Trophoblast cell (in vitro differentiated cells and primary cell): Measurements from ENCODE around the gene C12orf54.
A peak's percentile ranks its signal among the peaks of the same experiment; 100 is the strongest.

Experiments used
- DNase-seq, 2 donors: peaks; one replicate each; pipeline ENCODE4 v3.0.0-alpha.2; 2016
- H2AFZ ChIP-seq: 2 replicates; pipeline ENCODE4 v1.6.1; 2013; ENCODE audit warnings: low read length, moderate library complexity, mild to moderate bottlenecking; ENCODE audit not compliant: insufficient read depth, poor library complexity
- H2AK5ac ChIP-seq: 2 replicates; pipeline ENCODE4 v1.6.1; 2013; ENCODE audit warnings: mild to moderate bottlenecking, low read length
- H2BK120ac ChIP-seq: 2 replicates; pipeline ENCODE4 v1.6.1; 2013; ENCODE audit warnings: low read length, mild to moderate bottlenecking, moderate library complexity; ENCODE audit not compliant: insufficient read depth, poor library complexity
- H2BK12ac ChIP-seq: 2 replicates; pipeline ENCODE4 v1.6.1; 2013; ENCODE audit warnings: mild to moderate bottlenecking, low read length, moderate library complexity
- H2BK5ac ChIP-seq: 2 replicates; pipeline ENCODE4 v1.6.1; 2013; ENCODE audit warnings: low read length, low read depth, moderate library complexity, mild to moderate bottlenecking; ENCODE audit not compliant: poor library complexity
- H3K14ac ChIP-seq: 2 replicates; pipeline ENCODE4 v1.6.1; 2013; ENCODE audit warnings: mild to moderate bottlenecking, low read length
- H3K18ac ChIP-seq: 2 replicates; pipeline ENCODE4 v1.6.1; 2013; ENCODE audit warnings: mild to moderate bottlenecking, low read length
- H3K23ac ChIP-seq: 2 replicates; pipeline ENCODE4 v1.6.1; 2013; ENCODE audit warnings: low read length
- H3K27ac ChIP-seq: 2 replicates; pipeline ENCODE4 v1.5.1; 2013; ENCODE audit warnings: low read depth, mild to moderate bottlenecking, inconsistent platforms, low read length, moderate library complexity
- H3K27me3 ChIP-seq: 2 replicates; pipeline ENCODE4 v1.6.1; 2013; ENCODE audit warnings: inconsistent platforms, mild to moderate bottlenecking, low read length, moderate library complexity; ENCODE audit not compliant: insufficient read depth
- H3K36me3 ChIP-seq, 2 experiments: 1 replicate in 1 of 2; 2 replicates in 1 of 2; pipeline ENCODE4 v1.6.1; 2013; ENCODE audit warnings: low read length in 2 of 2, mild to moderate bottlenecking in 2 of 2, moderate library complexity in 1 of 2; ENCODE audit not compliant: insufficient read depth in 2 of 2, control insufficient read depth in 1 of 2
- H3K4ac ChIP-seq: 2 replicates; pipeline ENCODE4 v1.6.1; 2013; ENCODE audit warnings: low read depth, mild to moderate bottlenecking, low read length, moderate library complexity
- H3K4me1 ChIP-seq, 2 experiments: 1 replicate in 1 of 2; 2 replicates in 1 of 2; pipeline ENCODE4 v1.6.1; 2013; ENCODE audit warnings: low read length in 2 of 2, mild to moderate bottlenecking in 2 of 2, moderate library complexity in 1 of 2; ENCODE audit not compliant: insufficient read depth in 2 of 2, control insufficient read depth in 1 of 2
- H3K4me2 ChIP-seq: 2 replicates; pipeline ENCODE4 v1.6.1; 2013; ENCODE audit warnings: inconsistent platforms, mild to moderate bottlenecking, low read length, moderate library complexity
- H3K4me3 ChIP-seq: 2 replicates; pipeline ENCODE4 v1.5.1; 2013; ENCODE audit warnings: mild to moderate bottlenecking, low read depth, low read length, inconsistent platforms
- H3K79me1 ChIP-seq: one replicate; pipeline ENCODE4 v1.6.1; 2013; ENCODE audit warnings: low read length
- H3K79me2 ChIP-seq: 2 replicates; pipeline ENCODE4 v1.6.1; 2013; ENCODE audit warnings: low read length, mild to moderate bottlenecking; ENCODE audit not compliant: control insufficient read depth, insufficient read depth, poor library complexity
- H3K9ac ChIP-seq: 2 replicates; pipeline ENCODE4 v1.6.1; 2013; ENCODE audit warnings: mild to moderate bottlenecking, low read length
- H3K9me3 ChIP-seq: 2 replicates; pipeline ENCODE4 v1.6.1; 2013; ENCODE audit warnings: low read depth, mild to moderate bottlenecking, control low read depth, inconsistent platforms, low read length; ENCODE audit not compliant: insufficient read depth
- H4K12ac ChIP-seq: 2 replicates; pipeline ENCODE4 v1.6.1; 2013; ENCODE audit warnings: low read depth, mild to moderate bottlenecking, low read length, moderate library complexity
- H4K8ac ChIP-seq: 2 replicates; pipeline ENCODE4 v1.6.1; 2013; ENCODE audit warnings: low read depth, mild to moderate bottlenecking, low read length, moderate library complexity
- H4K91ac ChIP-seq: one replicate; pipeline ENCODE4 v1.6.1; 2013; ENCODE audit warnings: low read depth, mild to moderate bottlenecking, low read length, moderate library complexity
- WGBS: extraction: QIAGEN DNeasy Blood & Tissue Kit; methylation state at CpG from one replicate; pipeline ENCODE4 v1.1.7; 2013; ENCODE audit warnings: missing lambda C conversion rate; ENCODE audit not compliant: insufficient read length, insufficient coverage; ENCODE audit errors: extremely low coverage; 5-methylcytosine and 5-hydroxymethylcytosine counted together

Gene C12orf54

GRCh38 chr12:48525332-48525731 lies 43.0 kb downstream of the C12orf54 start, which contains the start of gene OR8S1:
OR8S1 (plus strand) TSS chr12:48525632; CDS start chr12:48525632, 0 bp downstream.
- no peak for DNase-seq
- H2AFZ ChIP-seq: no peak within 1 kb of the TSS
- H2BK120ac ChIP-seq: no peak within 1 kb of the TSS
- H3K4ac ChIP-seq: no peak within 1 kb of the TSS
- no peaks in the 10 kb centered on the region for H3K79me2 ChIP-seq
- no peaks in the 10 kb centered on the region for H3K36me3 ChIP-seq
- H3K4me2 ChIP-seq: no peak within 1 kb of the TSS
- H3K18ac ChIP-seq: no peak within 1 kb of the TSS
- H2AK5ac ChIP-seq: no peak within 1 kb of the TSS
- no peaks in the 10 kb centered on the region for H3K4me1 ChIP-seq
- H3K79me1 ChIP-seq: no peaks in the 10 kb centered on the region
- H3K27ac ChIP-seq: no peak within 1 kb of the TSS
- no peak within 1 kb of the TSS for H4K8ac ChIP-seq
- peaks cover 7% of the 10 kb centered on the region for H3K9me3 ChIP-seq
- no peak within 1 kb of the TSS for H2BK12ac ChIP-seq
- no peak within 1 kb of the TSS for H3K14ac ChIP-seq
- no peak within 1 kb of the TSS for H4K91ac ChIP-seq
- no peaks in the 10 kb centered on the region for H3K27me3 ChIP-seq
- WGBS: no CpG with 5 or more reads among the region's 5 CpGs
- H2BK5ac ChIP-seq: no peak within 1 kb of the TSS
- H4K12ac ChIP-seq: no peak within 1 kb of the TSS
- no peak within 1 kb of the TSS for H3K9ac ChIP-seq
- H3K4me3 ChIP-seq: no peak within 1 kb of the TSS
- H3K23ac ChIP-seq: no peak within 1 kb of the TSS

GRCh38 chr12:48527891-48528670 lies 45.8 kb downstream of the C12orf54 start:
- Histone ChIP-seq H3K79me1 (no peaks in the 10 kb centered on the region), H2BK12ac (no peak overlapping the region), H2AK5ac (no peak overlapping the region), H3K23ac (no peak overlapping the region), H3K36me3 (no peaks in the 10 kb centered on the region), H3K14ac (no peak overlapping the region), H2BK5ac (no peak overlapping the region), H4K91ac (no peak overlapping the region), H4K12ac (no peak overlapping the region), H4K8ac (no peak overlapping the region), H2BK120ac (no peak overlapping the region), H3K4me3 (no peak overlapping the region), H2AFZ (no peak overlapping the region), H3K4me1 (no peaks in the 10 kb centered on the region), H3K4me2 (no peak overlapping the region), H3K18ac (no peak overlapping the region), H3K79me2 (no peaks in the 10 kb centered on the region), H3K9me3 (peaks cover 7% of the 10 kb centered on the region), H3K27ac (no peak overlapping the region), H3K9ac (no peak overlapping the region), H3K27me3 (no peaks in the 10 kb centered on the region), H3K4ac (no peak overlapping the region)
- no CpG with 5 or more reads among the region's 44 CpGs for WGBS
- DNase-seq: peak; percentile 94 to 99

- Histone ChIP-seq H2AFZ (no peak overlapping the region), H3K4me3 (no peak overlapping the region), H4K8ac (no peak overlapping the region), H3K23ac (no peak overlapping the region), H3K79me2 (no peaks in the 10 kb centered on the region), H2AK5ac (no peak overlapping the region), H4K12ac (no peak overlapping the region), H3K9me3 (peaks cover 5% of the 10 kb centered on the region), H3K9ac (no peak overlapping the region), H3K36me3 (no peaks in the 10 kb centered on the region), H3K14ac (no peak overlapping the region), H2BK12ac (no peak overlapping the region), H2BK120ac (no peak overlapping the region), H3K4me2 (no peak overlapping the region), H3K4ac (no peak overlapping the region), H3K79me1 (no peaks in the 10 kb centered on the region), H2BK5ac (no peak overlapping the region), H3K18ac (no peak overlapping the region), H4K91ac (no peak overlapping the region), H3K27me3 (no peaks in the 10 kb centered on the region), H3K27ac (no peak overlapping the region), H3K4me1 (no peaks in the 10 kb centered on the region)
- DNase-seq: no peak
Measured at GRCh38 chr12:48532601-48533000, 50.3 kb downstream of the C12orf54 start.

- no peak overlapping the region for H3K14ac ChIP-seq
- H3K27me3 ChIP-seq: no peaks in the 10 kb centered on the region
- H4K8ac ChIP-seq: no peak overlapping the region
- no peak overlapping the region for H3K18ac ChIP-seq
- WGBS: no CpG with 5 or more reads among the region's 1 CpG
- H3K23ac ChIP-seq: no peak overlapping the region
- H2AK5ac ChIP-seq: no peak overlapping the region
- no peak overlapping the region for H2BK120ac ChIP-seq
- H3K4me1 ChIP-seq: no peaks in the 10 kb centered on the region
- no peaks in the 10 kb centered on the region for H3K36me3 ChIP-seq
- no peaks in the 10 kb centered on the region for H3K9me3 ChIP-seq
- H2BK12ac ChIP-seq: no peak overlapping the region
- H3K4ac ChIP-seq: no peak overlapping the region
- no peak overlapping the region for H4K12ac ChIP-seq
- H3K27ac ChIP-seq: no peak overlapping the region
- no peak overlapping the region for H3K9ac ChIP-seq
- no peak overlapping the region for H2AFZ ChIP-seq
- no peaks in the 10 kb centered on the region for H3K79me1 ChIP-seq
- H2BK5ac ChIP-seq: no peak overlapping the region
- H3K4me3 ChIP-seq: no peak overlapping the region
- H3K79me2 ChIP-seq: no peaks in the 10 kb centered on the region
- H4K91ac ChIP-seq: no peak overlapping the region
- H3K4me2 ChIP-seq: no peak overlapping the region
- DNase-seq: no peak
Measured at GRCh38 chr12:48536602-48537001, 54.3 kb downstream of the C12orf54 start.
